HG02870 (cell line): Measurements from ENCODE around the gene SAA2.
"Not testable (repeated sequence)": the region's sequence is repeated elsewhere in the genome, so short reads cannot be mapped to it uniquely, and the experiment has no call there.

ENCODE experiments used
- ATAC-seq: cut with Tn5 transposase; IDR thresholded peaks from one replicate; pipeline ENCODE4 v1.9.1; 2021; ENCODE audit warnings: mild to moderate bottlenecking, moderate library complexity; ENCODE audit not compliant: unreplicated experiment

Gene SAA2

GRCh38 chr11:18203723-18204122 is 44.7 kb downstream of the SAA2 start:
- ATAC-seq = no peak

- ATAC-seq = not testable (repeated sequence)
Measured at GRCh38 chr11:18197738-18198137, 50.7 kb downstream of the SAA2 start.

- no peak for ATAC-seq
Measured at GRCh38 chr11:18196532-18196931, 51.9 kb downstream of the SAA2 start.
